ENCODE data around the gene CNTNAP2. TPM values are rescaled to one million over a fixed set of nuclear protein-coding genes. Genes with fewer than 3 reads are reported as not detected.

Gene CNTNAP2
- total and polyA plus RNA-seq, 11 donors: 0.01 to 2.6 (median 0.31) TPM; not detected in 3

DNA sequence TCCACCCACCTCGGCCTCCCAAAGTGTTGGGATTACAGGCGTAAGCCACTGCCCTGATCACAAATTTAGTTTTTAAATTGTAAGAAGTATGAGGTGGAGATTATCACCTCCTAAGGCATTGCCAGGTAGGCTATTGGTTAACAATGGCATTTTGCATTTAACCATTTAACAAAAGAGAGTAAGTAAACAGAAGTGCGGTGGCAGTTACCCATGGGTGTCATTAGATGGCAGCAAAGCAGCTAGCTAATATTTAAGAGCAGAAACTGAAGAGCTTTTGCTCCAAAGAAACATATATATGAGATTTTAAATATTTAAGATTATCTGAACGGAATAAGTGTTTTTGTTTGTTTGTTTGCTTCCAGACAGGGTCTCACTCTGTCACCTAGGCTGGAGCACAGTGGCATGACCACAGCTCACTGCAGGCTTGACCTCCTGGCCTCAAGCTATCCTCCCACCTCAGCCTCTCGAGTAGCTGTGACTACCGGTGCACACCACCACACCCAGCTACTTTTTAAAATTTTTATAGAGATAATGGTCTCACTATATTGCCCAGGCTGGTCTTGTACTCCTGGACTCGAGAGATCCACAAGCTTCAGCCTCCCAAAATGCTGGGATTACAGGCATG lies 2148.4 kb downstream of the CNTNAP2 start:
- no peaks in the 10 kb centered on the region for H3K36me3 ChIP-seq

DNA sequence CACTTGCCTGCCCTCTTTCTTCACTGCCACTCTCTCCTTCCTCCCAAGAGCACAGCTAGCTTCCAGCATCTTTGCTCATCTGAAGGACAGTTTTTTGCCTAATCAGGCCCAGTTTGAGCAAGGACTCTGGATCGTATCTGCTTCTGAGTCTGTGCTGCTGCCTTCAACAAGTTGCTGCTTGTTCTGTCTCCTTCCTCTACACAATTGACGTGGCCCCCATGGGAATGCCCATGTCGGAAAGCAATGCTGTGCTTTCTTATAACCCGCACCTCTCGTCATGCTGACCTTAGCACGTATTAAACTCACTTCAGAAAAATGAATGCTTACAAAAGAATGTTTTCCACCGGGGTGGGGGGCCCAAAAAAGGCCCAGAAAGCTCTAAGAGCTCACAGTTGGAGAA lies 2149.3 kb downstream of the CNTNAP2 start:
- no peak for DNase-seq
- H3K4me1 ChIP-seq: peaks cover 0 to 8% (median 0%) of the 10 kb centered on the region in 12 donors
- no peak for TF ChIP-seq POLR2A (IDR thresholded peaks at IDR 0.05)
- TF ChIP-seq, protein P1, sequence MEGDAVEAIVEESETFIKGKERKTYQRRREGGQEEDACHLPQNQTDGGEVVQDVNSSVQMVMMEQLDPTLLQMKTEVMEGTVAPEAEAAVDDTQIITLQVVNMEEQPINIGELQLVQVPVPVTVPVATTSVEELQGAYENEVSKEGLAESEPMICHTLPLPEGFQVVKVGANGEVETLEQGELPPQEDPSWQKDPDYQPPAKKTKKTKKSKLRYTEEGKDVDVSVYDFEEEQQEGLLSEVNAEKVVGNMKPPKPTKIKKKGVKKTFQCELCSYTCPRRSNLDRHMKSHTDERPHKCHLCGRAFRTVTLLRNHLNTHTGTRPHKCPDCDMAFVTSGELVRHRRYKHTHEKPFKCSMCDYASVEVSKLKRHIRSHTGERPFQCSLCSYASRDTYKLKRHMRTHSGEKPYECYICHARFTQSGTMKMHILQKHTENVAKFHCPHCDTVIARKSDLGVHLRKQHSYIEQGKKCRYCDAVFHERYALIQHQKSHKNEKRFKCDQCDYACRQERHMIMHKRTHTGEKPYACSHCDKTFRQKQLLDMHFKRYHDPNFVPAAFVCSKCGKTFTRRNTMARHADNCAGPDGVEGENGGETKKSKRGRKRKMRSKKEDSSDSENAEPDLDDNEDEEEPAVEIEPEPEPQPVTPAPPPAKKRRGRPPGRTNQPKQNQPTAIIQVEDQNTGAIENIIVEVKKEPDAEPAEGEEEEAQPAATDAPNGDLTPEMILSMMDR (IDR thresholded peaks at IDR 0.05): no peak
- ATAC-seq: no peak
- H3K27me3 ChIP-seq: peaks cover 0 to 14% (median 3%) of the 10 kb centered on the region in 9 donors
- intact Hi-C loops (cut with DNase I): loop anchor here in 7 of 10 donors (10.0 kb wide), 2 partner anchors 699 to 1021 kb away; no protein-coding TSS in a partner anchor
- no peak overlapping the region for H3K27ac ChIP-seq
- no peak overlapping the region for H3K4me3 ChIP-seq
- H3K9me3 ChIP-seq: no peaks in the 10 kb centered on the region
- no peaks in the 10 kb centered on the region for H3K36me3 ChIP-seq
- WGBS, 4 donors: 61 to 68% (median 65%) methylated on average over 7 of the region's 7 CpGs

More for the DNA sequence above, 2148.4 kb downstream of the CNTNAP2 start:
- H3K4me3 ChIP-seq: no peak overlapping the region
- H3K4me1 ChIP-seq: peaks cover 0 to 8% (median 0%) of the 10 kb centered on the region in 12 donors
- 57 to 60% (median 58%) methylated on average over 7 of the region's 7 CpGs for WGBS, 4 donors
- peaks cover 0 to 14% (median 3%) of the 10 kb centered on the region in 9 donors for H3K27me3 ChIP-seq
- H3K9me3 ChIP-seq: no peaks in the 10 kb centered on the region
- no peak for TF ChIP-seq POLR2A (IDR thresholded peaks at IDR 0.05)
- TF ChIP-seq, protein P1 (IDR thresholded peaks at IDR 0.05): peak; percentile 24 to 66 (median 48)
- DNase-seq (no peak), ATAC-seq (no peak)
- no peak overlapping the region for H3K27ac ChIP-seq
- intact Hi-C loops (cut with DNase I): loop anchor here in 8 of 10 donors (5.0 to 10.0 kb wide), 3 partner anchors 700 to 1020 kb away; no protein-coding TSS in a partner anchor

DNA sequence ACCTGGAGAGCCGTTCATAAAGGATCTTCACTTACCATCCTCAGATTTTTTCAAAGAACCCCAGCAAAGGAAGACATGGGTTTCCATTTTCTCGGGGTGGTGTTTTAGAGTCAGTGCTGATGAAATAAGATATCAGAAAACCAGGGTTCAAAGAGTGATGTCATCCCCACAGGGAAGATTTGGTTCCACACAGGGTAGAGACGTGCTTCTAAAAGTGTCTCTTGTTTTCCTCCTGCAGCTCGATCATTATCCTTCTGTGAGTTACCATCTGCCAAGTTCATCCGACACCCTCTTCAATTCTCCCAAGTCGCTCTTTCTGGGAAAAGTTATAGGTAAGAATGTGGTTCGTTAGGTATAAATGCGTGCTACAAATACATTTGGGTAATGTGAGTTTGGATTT lies 2150.2 kb downstream of the CNTNAP2 start:
- no peak for DNase-seq
- Histone ChIP-seq H3K9me3 (no peaks in the 10 kb centered on the region), H3K4me1 (peaks cover 0 to 8% (median 0%) of the 10 kb centered on the region in 12 donors), H3K4me3 (no peak overlapping the region), H3K27me3 (peaks cover 0 to 14% (median 3%) of the 10 kb centered on the region in 9 donors), H3K36me3 (no peaks in the 10 kb centered on the region), H3K27ac (no peak overlapping the region)
- 83 to 86% (median 85%) methylated on average over 8 of the region's 8 CpGs for WGBS, 4 donors
- ATAC-seq: no peak
- intact Hi-C loops (cut with DNase I): loop anchor here in 7 of 10 donors (10.0 kb wide), 2 partner anchors 698 to 1022 kb away; no protein-coding TSS in a partner anchor
- TF ChIP-seq, protein P1 (IDR thresholded peaks at IDR 0.05): no peak
- no peak for TF ChIP-seq POLR2A (IDR thresholded peaks at IDR 0.05)

DNA sequence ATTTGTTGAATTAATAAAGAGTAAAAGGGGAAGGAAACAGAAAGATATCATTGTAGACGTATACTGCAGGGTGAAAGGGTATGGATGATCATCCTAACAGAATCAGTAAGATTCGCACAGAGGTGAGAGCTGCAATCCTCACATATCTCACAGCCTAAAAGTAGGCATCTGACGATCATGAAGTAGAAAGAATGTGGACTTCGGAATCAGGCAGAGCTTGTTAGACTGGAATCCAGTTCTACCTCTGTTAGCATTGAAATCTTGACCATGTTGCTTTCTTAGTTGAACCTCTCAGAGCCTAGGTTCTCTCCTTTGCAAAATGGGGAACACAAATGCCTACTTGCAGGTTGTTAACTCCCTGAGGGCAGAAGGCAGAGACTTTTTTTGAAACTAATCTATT lies 2154.0 kb downstream of the CNTNAP2 start:
- no peaks in the 10 kb centered on the region for H3K4me1 ChIP-seq
- 65 to 79% (median 76%) methylated on average over 4 of the region's 4 CpGs for WGBS, 4 donors
- H3K9me3 ChIP-seq: no peaks in the 10 kb centered on the region
- no peaks in the 10 kb centered on the region for H3K36me3 ChIP-seq
- intact Hi-C loops (cut with DNase I): no loop called here
- TF ChIP-seq, protein P1 (IDR thresholded peaks at IDR 0.05): no peak
- no peak for TF ChIP-seq POLR2A (IDR thresholded peaks at IDR 0.05)
- no peak for ATAC-seq
- DNase-seq: no peak
- H3K4me3 ChIP-seq: no peak overlapping the region
- no peak overlapping the region for H3K27ac ChIP-seq
- H3K27me3 ChIP-seq: peaks cover 0 to 30% (median 3%) of the 10 kb centered on the region in 9 donors

All from heart left ventricle (tissue), 16 donors.